NB4 (cell line): ENCODE results near the gene TRMT2A.

ENCODE experiments used
- DNase-seq: peaks from one replicate; pipeline ENCODE4 v3.0.0; 2010; ENCODE audit warnings: low read depth
- H3K4me3 ChIP-seq: one replicate; pipeline ENCODE4 v1.5.1; 2011; ENCODE audit warnings: mild to moderate bottlenecking, low read depth, low read length, moderate library complexity
- MYC ChIP-seq: IDR thresholded peaks from 2 replicates; pipeline ENCODE4 v1.6.1; 2011; ENCODE audit warnings: low read depth, low read length
- POLR2A ChIP-seq: IDR thresholded peaks from 2 replicates; pipeline ENCODE4 v1.6.1; 2011; ENCODE audit warnings: mild to moderate bottlenecking; ENCODE audit not compliant: insufficient read length; ENCODE audit errors: extremely low read depth
- TF ChIP-seq, protein P1 (sequence below): IDR thresholded peaks from one replicate; pipeline ENCODE4 v1.5.1; 2012; ENCODE audit warnings: low read depth, low read length
- TF ChIP-seq, protein P2 (sequence below): IDR thresholded peaks from 2 replicates; pipeline ENCODE4 v1.6.1; 2011; ENCODE audit warnings: low read depth, low read length

Gene TRMT2A

DNA sequence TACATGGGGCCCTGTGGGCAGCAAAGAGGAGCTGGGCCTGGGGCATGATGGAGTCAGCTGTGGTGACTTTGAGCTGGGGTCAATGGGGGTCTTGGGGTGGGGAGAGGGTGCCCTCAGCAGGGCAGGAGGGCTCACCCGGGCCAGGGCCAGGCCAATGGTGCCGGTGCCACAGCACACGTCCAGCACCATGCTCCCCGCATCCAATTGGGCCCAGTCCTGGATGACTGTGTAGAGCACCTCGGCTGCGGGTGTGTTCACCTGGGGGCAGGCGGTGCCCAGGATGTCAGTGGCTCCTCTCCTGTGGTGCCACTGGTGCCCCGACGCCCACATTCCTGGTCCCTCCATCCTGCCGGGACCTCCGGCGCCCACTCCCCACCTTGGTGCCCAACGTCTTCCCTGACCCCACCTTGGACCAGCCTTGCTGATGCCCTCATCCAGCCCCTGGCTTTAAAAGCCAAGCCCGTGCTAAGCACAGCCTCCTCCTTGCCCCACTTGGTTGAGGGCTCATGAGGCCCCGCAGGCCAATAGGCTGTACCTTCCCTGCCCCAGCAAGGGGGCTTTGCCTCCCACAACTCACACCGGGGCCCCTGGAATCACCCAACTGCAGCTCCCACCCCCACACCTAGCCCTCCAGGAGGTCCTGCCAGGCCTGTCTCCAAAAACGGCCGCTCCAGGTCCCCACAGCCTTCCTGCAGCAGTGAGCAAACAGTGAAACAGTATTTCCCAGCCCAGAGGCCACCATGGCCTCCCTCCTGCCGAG is 3.3 kb downstream of the TRMT2A start:
- H3K4me3 ChIP-seq, result no peak overlapping the region
- TF ChIP-seq, protein P1, sequence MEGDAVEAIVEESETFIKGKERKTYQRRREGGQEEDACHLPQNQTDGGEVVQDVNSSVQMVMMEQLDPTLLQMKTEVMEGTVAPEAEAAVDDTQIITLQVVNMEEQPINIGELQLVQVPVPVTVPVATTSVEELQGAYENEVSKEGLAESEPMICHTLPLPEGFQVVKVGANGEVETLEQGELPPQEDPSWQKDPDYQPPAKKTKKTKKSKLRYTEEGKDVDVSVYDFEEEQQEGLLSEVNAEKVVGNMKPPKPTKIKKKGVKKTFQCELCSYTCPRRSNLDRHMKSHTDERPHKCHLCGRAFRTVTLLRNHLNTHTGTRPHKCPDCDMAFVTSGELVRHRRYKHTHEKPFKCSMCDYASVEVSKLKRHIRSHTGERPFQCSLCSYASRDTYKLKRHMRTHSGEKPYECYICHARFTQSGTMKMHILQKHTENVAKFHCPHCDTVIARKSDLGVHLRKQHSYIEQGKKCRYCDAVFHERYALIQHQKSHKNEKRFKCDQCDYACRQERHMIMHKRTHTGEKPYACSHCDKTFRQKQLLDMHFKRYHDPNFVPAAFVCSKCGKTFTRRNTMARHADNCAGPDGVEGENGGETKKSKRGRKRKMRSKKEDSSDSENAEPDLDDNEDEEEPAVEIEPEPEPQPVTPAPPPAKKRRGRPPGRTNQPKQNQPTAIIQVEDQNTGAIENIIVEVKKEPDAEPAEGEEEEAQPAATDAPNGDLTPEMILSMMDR, result no peak
- TF ChIP-seq POLR2A, result no peak
- TF ChIP-seq, protein P2, sequence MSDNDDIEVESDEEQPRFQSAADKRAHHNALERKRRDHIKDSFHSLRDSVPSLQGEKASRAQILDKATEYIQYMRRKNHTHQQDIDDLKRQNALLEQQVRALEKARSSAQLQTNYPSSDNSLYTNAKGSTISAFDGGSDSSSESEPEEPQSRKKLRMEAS, result no peak
- no peak for TF ChIP-seq MYC
- DNase-seq, result no peak

DNA sequence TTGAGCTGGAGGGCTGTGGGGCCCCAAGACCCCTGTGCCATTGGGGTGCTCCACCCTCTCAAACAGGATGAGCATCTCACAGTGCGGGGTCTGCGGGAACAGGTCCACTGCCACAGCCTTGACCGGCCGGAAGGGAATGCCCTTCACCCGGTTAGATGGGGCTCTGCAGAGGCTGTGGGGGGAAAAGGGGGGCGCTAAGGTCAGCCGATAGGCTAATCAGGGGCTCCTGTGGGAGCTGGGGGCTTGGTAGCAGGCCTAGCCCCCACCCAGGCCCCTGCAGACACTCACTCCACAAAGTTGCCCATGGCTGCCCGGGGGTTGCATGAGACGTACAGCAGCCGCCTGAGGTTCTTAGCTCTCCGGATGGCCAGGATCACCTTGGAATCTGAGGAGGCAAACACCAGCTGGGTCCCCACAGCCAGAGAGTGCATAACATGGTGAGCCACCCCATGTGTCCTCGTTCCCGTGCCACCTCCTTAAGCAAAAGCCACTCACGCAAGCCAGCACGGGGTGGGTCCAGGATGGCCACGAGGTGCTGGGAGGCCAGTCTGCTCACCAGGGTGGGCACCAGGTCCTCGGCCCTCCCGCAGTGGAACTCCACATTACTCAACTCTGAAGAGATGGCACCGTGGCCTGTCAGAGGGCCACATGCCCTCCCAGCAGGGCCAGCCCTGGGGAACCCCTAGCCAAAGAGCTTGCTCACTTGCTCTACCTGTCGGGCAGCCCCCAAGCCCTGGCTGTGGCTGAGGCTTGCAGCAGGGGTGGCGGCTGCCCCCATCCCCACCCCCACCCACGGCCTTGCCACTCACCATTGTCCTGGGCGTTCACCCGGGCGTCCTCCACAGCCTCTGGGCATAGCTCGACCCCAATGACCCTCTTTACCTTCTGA is 4.2 kb downstream of the TRMT2A start:
- H3K4me3 ChIP-seq, result no peak overlapping the region
- DNase-seq, result no peak
- TF ChIP-seq, protein P1, result no peak
- TF ChIP-seq, protein P2, result no peak
- TF ChIP-seq POLR2A (no peak), MYC (no peak)

DNA sequence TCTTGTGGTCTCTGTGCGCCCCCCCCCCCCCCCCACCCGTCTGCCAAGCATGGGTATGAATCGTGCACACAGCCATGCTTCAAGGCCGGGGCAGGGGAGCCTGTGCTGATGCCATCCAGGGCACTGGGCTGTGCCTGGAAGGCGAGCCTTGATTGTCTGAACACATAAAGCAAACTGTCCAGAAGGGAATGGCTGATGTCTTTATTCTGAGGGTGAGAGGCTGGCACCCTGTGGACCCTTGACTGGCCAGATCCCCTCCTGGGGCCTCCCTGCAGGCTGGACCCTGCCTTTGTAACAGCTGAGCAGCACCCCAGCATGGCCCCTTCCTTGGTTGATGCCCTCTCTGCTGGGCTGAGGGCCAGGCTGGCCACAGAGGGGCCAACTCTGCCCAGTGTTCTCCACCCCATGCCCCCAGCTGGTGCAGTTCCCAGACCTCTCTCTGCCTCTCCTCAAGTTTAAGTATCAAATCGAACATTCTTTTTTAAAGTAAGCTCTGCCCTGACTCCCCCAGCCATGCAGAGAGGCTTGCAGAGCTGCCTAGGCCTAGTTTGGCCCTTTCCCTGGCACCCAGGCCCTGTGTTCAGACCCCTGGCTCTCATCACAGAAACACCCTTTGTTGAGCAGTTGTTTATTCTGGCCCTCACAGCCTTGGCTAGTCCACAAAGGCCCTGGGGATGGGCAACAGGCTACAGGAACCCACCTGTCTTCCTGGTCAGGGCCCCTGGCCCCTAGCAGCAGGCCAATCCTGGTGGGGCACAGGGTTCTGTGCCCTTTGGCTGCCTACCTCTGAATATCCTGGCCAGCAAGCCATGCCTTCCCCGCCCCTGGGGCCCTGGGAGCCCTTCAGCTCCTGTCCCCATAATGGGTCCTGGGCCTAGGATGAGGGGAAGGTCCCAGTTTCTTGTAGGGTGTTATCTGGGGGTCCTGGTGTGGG is 5.1 kb downstream of the TRMT2A start:
- H3K4me3 ChIP-seq, result no peak overlapping the region
- no peak for DNase-seq
- TF ChIP-seq POLR2A, result no peak
- TF ChIP-seq, protein P1, result no peak
- TF ChIP-seq MYC, result no peak
- TF ChIP-seq, protein P2, result no peak

DNA sequence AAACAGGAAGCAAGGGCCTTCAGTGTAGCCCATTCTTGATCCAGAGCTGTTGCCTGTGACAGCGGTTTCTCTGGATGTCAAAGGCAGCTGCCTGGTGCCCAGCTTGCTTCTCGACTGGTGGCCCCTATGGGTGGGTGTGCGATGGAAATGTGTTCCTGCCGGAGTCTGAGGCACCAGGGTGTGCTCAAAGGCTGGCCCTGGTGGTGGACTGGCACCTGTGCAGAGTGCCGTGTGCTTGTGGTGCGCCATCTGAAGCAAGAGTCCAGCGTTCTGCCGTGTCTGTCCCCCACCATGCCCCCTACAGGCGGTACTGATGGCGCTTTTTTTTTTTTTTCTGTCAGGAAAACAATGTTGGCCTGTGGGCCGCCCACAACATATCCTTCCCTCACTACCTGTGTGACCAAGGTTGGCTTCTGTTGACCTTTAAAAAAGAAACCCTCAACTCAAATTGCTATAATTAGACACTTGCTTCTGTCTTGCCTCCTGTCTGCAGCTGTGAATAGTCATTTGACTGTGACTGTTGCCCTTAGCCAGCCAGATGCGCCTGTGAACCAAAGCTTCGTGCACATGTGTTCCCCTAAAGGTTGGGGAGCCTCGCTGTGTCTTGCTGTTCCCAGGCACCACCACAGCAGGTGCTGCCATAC is 5.9 kb downstream of the TRMT2A start:
- H3K4me3 ChIP-seq, result no peak overlapping the region
- TF ChIP-seq POLR2A (no peak), MYC (peak; percentile 75)
- TF ChIP-seq, protein P2, result peak; percentile 59
- TF ChIP-seq, protein P1, result peak; percentile 51
- peak; percentile 72 for DNase-seq
